HepG2 (cell line): Measurements from ENCODE around the gene METAP2. TPM values are rescaled to one million over a fixed set of nuclear protein-coding genes. Genes with fewer than 3 reads are reported as not detected.

Experiments used
- ATAC-seq: fragments of 200-7000 bp; cut with Tn5 transposase; 3 replicates; pipeline ENCODE4 v1.9.1; 2020; ENCODE audit warnings: mild to moderate bottlenecking, moderate library complexity
- BruUV-seq: library from RNA; stranded (reverse); fragments of 400-500 nt; replicated peaks from 2 replicates; lab custom pipeline; 2021; lab: Mats Ljungman, UMichigan
- CTCF ChIA-PET: fragments of 300-600 bp; formaldehyde crosslinking; extraction: SDS; loops from one replicate; lab custom pipeline; 2021; ENCODE audit warnings: low total read pairs, inconsistent platforms, low intra/inter-chr PET ratio; lab: Yijun Ruan, JAX
- POLR2A ChIA-PET: fragments of 350-600 bp; sonication (Branson Sonifier 250); formaldehyde crosslinking; loops from one replicate; lab custom pipeline; 2020; ENCODE audit warnings: antibody characterized with exemption, inconsistent platforms; lab: Yijun Ruan, JAX
- DNase-seq: peaks from one replicate; pipeline ENCODE4 v3.0.0-alpha.2; 2015; ENCODE audit warnings: low spot score
- FAIRE-seq: peaks from 3 replicates; lab custom pipeline; 2011; peaks lifted over from hg19 to GRCh38; lab: Jason Lieb, UNC
- H2AFZ ChIP-seq: one replicate; pipeline ENCODE4 v1.6.1; 2011; ENCODE audit warnings: low read length, inconsistent platforms
- H3K27ac ChIP-seq: fragments of 300-600 bp; 3 replicates; pipeline ENCODE4 v1.8.0; 2011; ENCODE audit warnings: mixed run types, mild to moderate bottlenecking, mixed read lengths, low read length, inconsistent platforms; ENCODE audit not compliant: insufficient read depth; ENCODE audit errors: extremely low read length
- H3K27me3 ChIP-seq, 2 experiments: fragments of 200-600 bp in 1 of 2; 2 replicates in 1 of 2; 3 replicates in 1 of 2; pipeline versions ENCODE4 v1.6.0 to v1.8.0; 2011; ENCODE audit warnings: low read length in 2 of 2, mild to moderate bottlenecking in 2 of 2, moderate library complexity in 2 of 2, inconsistent platforms in 1 of 2; ENCODE audit not compliant: insufficient read depth in 2 of 2, control insufficient read depth in 1 of 2
- H3K36me3 ChIP-seq, 2 experiments: fragments of 200-600 bp in 1 of 2; replicated peaks in 1 of 2; 2 replicates in 1 of 2; 3 replicates in 1 of 2; pipeline versions ENCODE4 v1.5.1 to v1.8.0; 2011; ENCODE audit warnings: low read length in 2 of 2, inconsistent platforms in 1 of 2; ENCODE audit not compliant: insufficient read depth in 2 of 2, control insufficient read depth in 1 of 2
- H3K4me1 ChIP-seq: 2 replicates; pipeline ENCODE4 v1.5.1; 2012; ENCODE audit warnings: low read length, inconsistent platforms; ENCODE audit not compliant: insufficient read depth
- H3K4me2 ChIP-seq: 2 replicates; pipeline ENCODE4 v1.6.0; 2011; ENCODE audit warnings: low read depth, low read length, inconsistent platforms
- H3K4me3 ChIP-seq, 3 experiments: fragments of 200-600 bp in 1 of 3; sonication (generic), shearing (Covaris generic) in 1 of 3; replicated peaks in 1 of 3; 2 replicates each; pipeline ENCODE4 v1.5.1; 2011 to 2016; ENCODE audit warnings: low read length in 3 of 3, inconsistent platforms in 2 of 3, low read depth in 2 of 3, mild to moderate bottlenecking in 2 of 3, control low read depth in 1 of 3, mixed read lengths in 1 of 3; ENCODE audit not compliant: insufficient read depth in 1 of 3
- H3K79me2 ChIP-seq: one replicate; pipeline ENCODE4 v1.6.1; 2011; ENCODE audit warnings: low read length, inconsistent platforms; ENCODE audit not compliant: insufficient read depth
- H3K9ac ChIP-seq: 2 replicates; pipeline ENCODE4 v1.6.0; 2011; ENCODE audit warnings: mild to moderate bottlenecking, low read depth, low read length, inconsistent platforms; ENCODE audit not compliant: insufficient read depth
- H3K9me3 ChIP-seq: 2 replicates; pipeline ENCODE4 v1.5.1; 2012; ENCODE audit warnings: mild to moderate bottlenecking, low read length
- H4K20me1 ChIP-seq: 2 replicates; pipeline ENCODE4 v1.6.0; 2011; ENCODE audit warnings: inconsistent platforms, mild to moderate bottlenecking, low read length, moderate library complexity; ENCODE audit not compliant: insufficient read depth
- CC2D1A ChIP-seq: sonication (generic); formaldehyde crosslinking; IDR thresholded peaks from 2 replicates; pipeline ENCODE4 v1.8.1; 2023; ENCODE audit warnings: mild to moderate bottlenecking, missing genetic modification reagents
- TBL1XR1 ChIP-seq: fragments of 150-350 bp; IDR thresholded peaks from 2 replicates; pipeline ENCODE4 v1.6.1; 2014; ENCODE audit warnings: borderline replicate concordance, low read length; ENCODE audit not compliant: partially characterized antibody
- ZNF160 ChIP-seq: sonication (generic); formaldehyde crosslinking; IDR thresholded peaks from 2 replicates; pipeline ENCODE4 v1.8.0; 2022; ENCODE audit warnings: mild to moderate bottlenecking, inconsistent platforms, missing genetic modification reagents
- ZNF569 ChIP-seq: sonication (generic); formaldehyde crosslinking; IDR thresholded peaks from 2 replicates; pipeline ENCODE4 v1.5.0; 2020; ENCODE audit warnings: mild to moderate bottlenecking, missing genetic modification reagents, moderate library complexity, borderline replicate concordance
- WGBS: methylation state at CpG from one replicate; pipeline ENCODE4 v1.1.6; 2017; ENCODE audit warnings: low lambda C conversion rate; 5-methylcytosine and 5-hydroxymethylcytosine counted together
- in situ Hi-C: cut with HindIII; loops from 2 replicates; pipeline ENCODE4 v1.10.0; 2017; ENCODE audit warnings: low pct_unique_long_range_greater_than_20kb; ENCODE audit not compliant: extremely low pct_ligation_motif_present
- intact Hi-C: fragments of 100-400 bp; cut with micrococcal nuclease; formaldehyde crosslinking; loops from one replicate; pipeline ENCODE4 v1.10.0; 2022; ENCODE audit not compliant: unreplicated experiment
- polyA plus RNA-seq, 8 experiments: library from polyadenylated mRNA; depleted of rRNA in 3 of 8; stranded (reverse) in 7 of 8; unstranded in 1 of 8; fragments of >200 nt; fragmentation: Illumina TruSeq in 4 of 8; extraction: Trizol in 4 of 8; gene quantifications; 2 replicates each; pipeline versions ENCODE4 v1.2.1 to v1.2.3, GENCODE V29; 2011 to 2016; ENCODE audit warnings: low read depth in 4 of 8, missing spikeins in 1 of 8, mixed read lengths in 1 of 8; ENCODE audit not compliant: insufficient read depth in 1 of 8
- total RNA-seq, 5 experiments: library from RNA; depleted of rRNA; stranded (reverse); fragments of >200 nt; fragmentation: Illumina TruSeq; extraction: Trizol; gene quantifications; 2 replicates each; pipeline ENCODE4 v1.2.3, GENCODE V29; 2016; ENCODE audit warnings: low read depth in 1 of 5
- TF ChIP-seq, protein P1 (sequence below): sonication (generic); formaldehyde crosslinking; IDR thresholded peaks from 2 replicates; pipeline ENCODE4 v1.8.0; 2022; ENCODE audit warnings: missing genetic modification reagents, mild to moderate bottlenecking, inconsistent platforms, borderline replicate concordance
- TF ChIP-seq, protein P2 (sequence below): sonication (generic); formaldehyde crosslinking; IDR thresholded peaks from 2 replicates; pipeline ENCODE4 v1.5.0; 2020; ENCODE audit warnings: missing genetic modification reagents, mild to moderate bottlenecking, borderline replicate concordance
- TF ChIP-seq, protein P3 (sequence below): sonication (generic); formaldehyde crosslinking; IDR thresholded peaks from 2 replicates; pipeline ENCODE4 v1.4.0; 2020; ENCODE audit warnings: missing genetic modification reagents
- TF ChIP-seq, protein P4 (sequence below): sonication (generic); formaldehyde crosslinking; IDR thresholded peaks from 2 replicates; pipeline ENCODE4 v1.4.0; 2020; ENCODE audit warnings: missing genetic modification reagents
- TF ChIP-seq, protein P5 (sequence below): sonication (generic); formaldehyde crosslinking; IDR thresholded peaks from 2 replicates; pipeline ENCODE4 v1.5.1; 2020; ENCODE audit warnings: mild to moderate bottlenecking, moderate library complexity, missing genetic modification reagents

Gene METAP2
- total and polyA plus RNA-seq, 2 of the 13 experiments (the other 11 are each of a cell fraction or from before 2014, with no cell fraction given): 67.8 to 131 TPM

DNA sequence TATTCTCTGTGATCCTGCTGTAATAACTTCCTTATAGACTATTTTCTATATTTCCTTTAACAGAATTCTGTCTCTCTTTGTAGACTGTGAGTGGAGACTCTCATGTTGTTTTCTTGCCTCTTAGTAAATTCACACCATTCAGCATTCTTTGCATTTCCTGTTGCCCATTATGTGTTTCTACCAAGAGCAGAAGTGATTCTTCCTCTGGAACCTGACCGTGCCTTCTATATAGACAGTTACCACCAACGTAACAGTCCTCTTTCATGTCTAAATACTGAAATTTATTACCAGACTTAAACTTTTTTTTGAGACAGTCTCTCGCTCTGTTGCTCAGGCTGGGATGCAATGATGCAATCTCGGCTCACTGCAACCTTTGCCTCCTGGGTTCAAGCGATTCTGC is 31.1 kb downstream of the METAP2 start (continued):
- TF ChIP-seq, protein P1, sequence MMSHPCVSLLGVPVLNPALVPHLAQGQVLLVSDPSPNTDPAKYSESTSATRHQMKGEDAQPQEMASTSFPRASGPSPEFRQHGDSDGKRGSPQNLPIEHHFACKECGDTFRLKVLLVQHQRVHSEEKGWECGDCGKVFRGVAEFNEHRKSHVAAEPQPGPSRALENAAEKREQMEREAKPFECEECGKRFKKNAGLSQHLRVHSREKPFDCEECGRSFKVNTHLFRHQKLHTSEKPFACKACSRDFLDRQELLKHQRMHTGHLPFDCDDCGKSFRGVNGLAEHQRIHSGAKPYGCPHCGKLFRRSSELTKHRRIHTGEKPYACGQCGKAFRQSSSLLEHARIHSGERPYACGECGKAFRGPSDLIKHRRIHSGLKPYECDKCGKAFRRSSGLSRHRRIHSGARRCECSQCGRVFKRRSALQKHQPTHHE (CRISPR knock-in tag): no peak
- TF ChIP-seq CC2D1A (CRISPR knock-in tag) (no peak), TBL1XR1 (no peak), ZNF569 (CRISPR knock-in tag) (no peak)
- TF ChIP-seq, protein P2, sequence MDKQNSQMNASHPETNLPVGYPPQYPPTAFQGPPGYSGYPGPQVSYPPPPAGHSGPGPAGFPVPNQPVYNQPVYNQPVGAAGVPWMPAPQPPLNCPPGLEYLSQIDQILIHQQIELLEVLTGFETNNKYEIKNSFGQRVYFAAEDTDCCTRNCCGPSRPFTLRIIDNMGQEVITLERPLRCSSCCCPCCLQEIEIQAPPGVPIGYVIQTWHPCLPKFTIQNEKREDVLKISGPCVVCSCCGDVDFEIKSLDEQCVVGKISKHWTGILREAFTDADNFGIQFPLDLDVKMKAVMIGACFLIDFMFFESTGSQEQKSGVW (CRISPR knock-in tag): no peak
- TF ChIP-seq, protein P3, sequence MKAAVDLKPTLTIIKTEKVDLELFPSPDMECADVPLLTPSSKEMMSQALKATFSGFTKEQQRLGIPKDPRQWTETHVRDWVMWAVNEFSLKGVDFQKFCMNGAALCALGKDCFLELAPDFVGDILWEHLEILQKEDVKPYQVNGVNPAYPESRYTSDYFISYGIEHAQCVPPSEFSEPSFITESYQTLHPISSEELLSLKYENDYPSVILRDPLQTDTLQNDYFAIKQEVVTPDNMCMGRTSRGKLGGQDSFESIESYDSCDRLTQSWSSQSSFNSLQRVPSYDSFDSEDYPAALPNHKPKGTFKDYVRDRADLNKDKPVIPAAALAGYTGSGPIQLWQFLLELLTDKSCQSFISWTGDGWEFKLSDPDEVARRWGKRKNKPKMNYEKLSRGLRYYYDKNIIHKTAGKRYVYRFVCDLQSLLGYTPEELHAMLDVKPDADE: no peak

DNA sequence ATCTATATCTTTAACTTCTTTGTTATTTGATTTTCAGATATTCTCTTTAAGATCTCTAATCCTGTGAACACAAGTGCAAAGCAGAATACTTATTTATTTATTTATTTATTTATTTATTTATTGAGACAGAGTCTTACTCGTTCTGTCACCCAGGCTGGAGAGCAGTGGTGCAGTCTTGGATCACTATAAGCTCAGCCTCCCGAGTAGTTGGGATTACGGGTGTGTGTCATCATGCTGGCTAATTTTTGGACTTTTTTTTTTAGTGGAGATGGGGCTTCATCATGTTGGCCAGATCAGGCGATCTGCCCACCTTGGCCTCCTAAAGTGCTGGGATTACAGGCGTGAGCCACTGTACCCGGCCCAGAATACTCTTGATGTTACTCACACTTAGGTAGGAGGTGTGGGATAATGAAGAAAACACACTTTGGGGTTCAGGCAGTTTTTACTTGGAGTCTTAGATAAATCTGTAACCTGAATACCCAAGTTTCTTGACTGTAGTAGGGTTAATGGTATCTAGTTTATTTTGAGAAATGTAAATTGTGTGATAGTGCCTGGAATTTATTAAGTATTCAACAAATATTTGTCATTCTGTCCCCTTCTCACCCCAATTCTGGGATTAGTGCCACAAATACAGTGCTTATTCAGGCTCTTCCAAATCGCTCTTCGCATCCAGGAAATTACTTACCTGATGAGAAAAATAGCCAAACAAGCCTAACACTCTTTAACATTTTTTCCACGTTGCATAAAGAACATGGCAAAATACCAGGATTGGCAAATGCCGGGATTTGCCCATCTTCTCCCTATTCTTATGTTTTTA is 33.0 kb downstream of the METAP2 start:
- TF ChIP-seq, protein P4, sequence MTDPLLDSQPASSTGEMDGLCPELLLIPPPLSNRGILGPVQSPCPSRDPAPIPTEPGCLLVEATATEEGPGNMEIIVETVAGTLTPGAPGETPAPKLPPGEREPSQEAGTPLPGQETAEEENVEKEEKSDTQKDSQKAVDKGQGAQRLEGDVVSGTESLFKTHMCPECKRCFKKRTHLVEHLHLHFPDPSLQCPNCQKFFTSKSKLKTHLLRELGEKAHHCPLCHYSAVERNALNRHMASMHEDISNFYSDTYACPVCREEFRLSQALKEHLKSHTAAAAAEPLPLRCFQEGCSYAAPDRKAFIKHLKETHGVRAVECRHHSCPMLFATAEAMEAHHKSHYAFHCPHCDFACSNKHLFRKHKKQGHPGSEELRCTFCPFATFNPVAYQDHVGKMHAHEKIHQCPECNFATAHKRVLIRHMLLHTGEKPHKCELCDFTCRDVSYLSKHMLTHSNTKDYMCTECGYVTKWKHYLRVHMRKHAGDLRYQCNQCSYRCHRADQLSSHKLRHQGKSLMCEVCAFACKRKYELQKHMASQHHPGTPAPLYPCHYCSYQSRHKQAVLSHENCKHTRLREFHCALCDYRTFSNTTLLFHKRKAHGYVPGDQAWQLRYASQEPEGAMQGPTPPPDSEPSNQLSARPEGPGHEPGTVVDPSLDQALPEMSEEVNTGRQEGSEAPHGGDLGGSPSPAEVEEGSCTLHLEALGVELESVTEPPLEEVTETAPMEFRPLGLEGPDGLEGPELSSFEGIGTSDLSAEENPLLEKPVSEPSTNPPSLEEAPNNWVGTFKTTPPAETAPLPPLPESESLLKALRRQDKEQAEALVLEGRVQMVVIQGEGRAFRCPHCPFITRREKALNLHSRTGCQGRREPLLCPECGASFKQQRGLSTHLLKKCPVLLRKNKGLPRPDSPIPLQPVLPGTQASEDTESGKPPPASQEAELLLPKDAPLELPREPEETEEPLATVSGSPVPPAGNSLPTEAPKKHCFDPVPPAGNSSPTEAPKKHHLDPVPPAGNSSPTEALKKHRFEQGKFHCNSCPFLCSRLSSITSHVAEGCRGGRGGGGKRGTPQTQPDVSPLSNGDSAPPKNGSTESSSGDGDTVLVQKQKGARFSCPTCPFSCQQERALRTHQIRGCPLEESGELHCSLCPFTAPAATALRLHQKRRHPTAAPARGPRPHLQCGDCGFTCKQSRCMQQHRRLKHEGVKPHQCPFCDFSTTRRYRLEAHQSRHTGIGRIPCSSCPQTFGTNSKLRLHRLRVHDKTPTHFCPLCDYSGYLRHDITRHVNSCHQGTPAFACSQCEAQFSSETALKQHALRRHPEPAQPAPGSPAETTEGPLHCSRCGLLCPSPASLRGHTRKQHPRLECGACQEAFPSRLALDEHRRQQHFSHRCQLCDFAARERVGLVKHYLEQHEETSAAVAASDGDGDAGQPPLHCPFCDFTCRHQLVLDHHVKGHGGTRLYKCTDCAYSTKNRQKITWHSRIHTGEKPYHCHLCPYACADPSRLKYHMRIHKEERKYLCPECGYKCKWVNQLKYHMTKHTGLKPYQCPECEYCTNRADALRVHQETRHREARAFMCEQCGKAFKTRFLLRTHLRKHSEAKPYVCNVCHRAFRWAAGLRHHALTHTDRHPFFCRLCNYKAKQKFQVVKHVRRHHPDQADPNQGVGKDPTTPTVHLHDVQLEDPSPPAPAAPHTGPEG (CRISPR knock-in tag): no peak
- TF ChIP-seq, protein P5, sequence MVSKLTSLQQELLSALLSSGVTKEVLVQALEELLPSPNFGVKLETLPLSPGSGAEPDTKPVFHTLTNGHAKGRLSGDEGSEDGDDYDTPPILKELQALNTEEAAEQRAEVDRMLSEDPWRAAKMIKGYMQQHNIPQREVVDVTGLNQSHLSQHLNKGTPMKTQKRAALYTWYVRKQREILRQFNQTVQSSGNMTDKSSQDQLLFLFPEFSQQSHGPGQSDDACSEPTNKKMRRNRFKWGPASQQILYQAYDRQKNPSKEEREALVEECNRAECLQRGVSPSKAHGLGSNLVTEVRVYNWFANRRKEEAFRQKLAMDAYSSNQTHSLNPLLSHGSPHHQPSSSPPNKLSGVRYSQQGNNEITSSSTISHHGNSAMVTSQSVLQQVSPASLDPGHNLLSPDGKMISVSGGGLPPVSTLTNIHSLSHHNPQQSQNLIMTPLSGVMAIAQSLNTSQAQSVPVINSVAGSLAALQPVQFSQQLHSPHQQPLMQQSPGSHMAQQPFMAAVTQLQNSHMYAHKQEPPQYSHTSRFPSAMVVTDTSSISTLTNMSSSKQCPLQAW (CRISPR knock-in tag): no peak
- no peak for TF ChIP-seq ZNF160 (CRISPR knock-in tag)
- in situ Hi-C loops: no loop called here
- Histone ChIP-seq H3K79me2 (no peaks in the 10 kb centered on the region), H3K4me1 (no peaks in the 10 kb centered on the region), H3K36me3 (peaks cover 27 to 75% of the 10 kb centered on the region in 2 experiments), H3K4me3 (no peak overlapping the region), H4K20me1 (no peaks in the 10 kb centered on the region), H3K9ac (no peak overlapping the region), H3K9me3 (no peaks in the 10 kb centered on the region), H3K27me3 (no peaks in the 10 kb centered on the region), H3K27ac (no peak overlapping the region), H3K4me2 (no peak overlapping the region), H2AFZ (no peak overlapping the region)
- BruUV-seq: no TSS peak
- FAIRE-seq: no peak
- CTCF ChIA-PET: no interaction called here
- intact Hi-C loops: no loop called here
- ATAC-seq: no peak
- 98% methylated on average over 10 of the region's 10 CpGs for WGBS
- POLR2A ChIA-PET: no interaction called here
- DNase-seq: no peak
